Ishikawa (cell line): ENCODE results near the gene FRMD4B.

Source experiments
- EGR1 ChIP-seq: IDR thresholded peaks from 2 replicates; pipeline ENCODE4 v1.6.1; 2012
- EP300 ChIP-seq: IDR thresholded peaks from 2 replicates; pipeline ENCODE4 v1.6.1; 2012; ENCODE audit warnings: borderline replicate concordance
- TEAD4 ChIP-seq: IDR thresholded peaks from 2 replicates; pipeline ENCODE4 v1.6.1; 2012
- TF ChIP-seq, protein P1 (sequence below): IDR thresholded peaks from 2 replicates; pipeline ENCODE4 v1.6.1; 2012

DNA sequence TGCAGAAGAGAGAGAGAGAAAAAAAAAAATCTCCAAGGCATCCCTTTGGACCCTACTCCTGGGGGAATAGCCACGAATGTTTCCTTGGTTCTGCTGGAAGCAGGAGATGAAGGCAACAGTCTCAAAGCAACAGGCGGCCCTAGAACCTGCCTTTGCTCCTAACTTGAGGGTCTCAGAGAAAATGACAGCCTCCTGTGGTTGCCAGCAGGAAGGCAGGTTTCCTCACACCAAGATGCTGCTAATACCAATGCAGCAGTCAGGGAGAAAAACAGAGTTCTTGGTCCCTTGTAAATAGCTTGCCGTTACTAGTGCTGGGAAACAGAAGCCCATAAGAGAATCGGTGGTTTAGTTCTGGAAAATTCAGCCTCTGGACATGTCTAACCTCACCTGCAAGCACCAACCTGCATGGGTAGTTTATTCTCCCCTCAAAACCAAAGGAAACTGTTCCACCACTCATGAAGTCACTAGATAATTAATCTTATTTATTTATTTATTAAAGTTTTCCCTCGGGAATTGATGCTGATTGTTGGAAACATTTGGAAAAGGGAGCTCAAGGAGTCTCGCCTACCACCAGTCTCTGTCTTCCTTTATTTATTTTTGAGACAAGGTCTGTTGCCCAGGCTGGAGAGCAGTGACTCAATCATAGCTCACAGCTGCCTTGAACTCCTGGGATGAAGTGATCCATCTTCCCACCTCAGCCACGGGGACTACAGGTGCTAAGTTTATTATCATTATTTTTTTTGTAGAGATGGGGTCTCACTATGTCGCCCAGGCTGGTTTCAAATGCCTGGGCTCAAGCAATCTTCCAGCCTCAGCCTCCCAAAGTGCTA, 883 bp upstream of the FRMD4B start:
- TF ChIP-seq, protein P1, sequence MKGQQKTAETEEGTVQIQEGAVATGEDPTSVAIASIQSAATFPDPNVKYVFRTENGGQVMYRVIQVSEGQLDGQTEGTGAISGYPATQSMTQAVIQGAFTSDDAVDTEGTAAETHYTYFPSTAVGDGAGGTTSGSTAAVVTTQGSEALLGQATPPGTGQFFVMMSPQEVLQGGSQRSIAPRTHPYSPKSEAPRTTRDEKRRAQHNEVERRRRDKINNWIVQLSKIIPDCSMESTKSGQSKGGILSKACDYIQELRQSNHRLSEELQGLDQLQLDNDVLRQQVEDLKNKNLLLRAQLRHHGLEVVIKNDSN: no peak
- no peak for TF ChIP-seq EP300
- TF ChIP-seq TEAD4: no peak
- TF ChIP-seq EGR1: no peak
